A204.1 (cell line): ENCODE data around the gene SIX3.

Experiments
- FAIRE-seq: peaks from 2 replicates; lab custom pipeline; 2012; peaks lifted over from hg19 to GRCh38; lab: Jason Lieb, UNC

Gene SIX3

DNA sequence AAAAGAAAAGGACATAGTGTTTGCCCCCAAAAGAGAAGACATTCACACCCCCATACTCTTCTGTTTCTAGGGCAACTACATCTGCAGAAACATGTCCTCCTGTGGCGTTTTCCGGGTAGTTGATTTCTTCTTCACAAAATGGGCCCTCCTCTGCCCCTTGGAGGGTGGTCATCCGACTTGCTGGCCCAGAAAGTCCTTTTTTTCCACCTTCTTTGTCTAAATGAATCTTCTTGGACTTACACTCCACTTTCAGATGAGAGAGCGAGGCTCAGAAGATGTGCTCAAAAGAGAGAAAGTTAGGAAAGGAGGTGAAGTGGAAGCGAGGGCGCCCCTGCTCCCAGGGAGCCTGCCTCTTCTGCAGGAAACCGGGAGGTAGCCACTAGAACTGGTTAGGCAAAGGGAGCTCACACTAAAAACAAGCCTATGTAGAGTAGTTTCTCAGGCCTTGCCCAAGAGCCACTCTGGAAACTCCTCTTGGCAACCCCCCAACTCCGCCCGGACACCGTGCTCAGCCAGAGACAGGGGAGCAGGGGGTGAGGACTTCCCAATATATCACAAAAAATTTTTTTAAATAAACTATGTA is 10.2 kb upstream of the SIX3 start:
- FAIRE-seq = no peak

GRCh38 chr2:44932079-44932478 is 9.4 kb upstream of the SIX3 start:
- FAIRE-seq = no peak

GRCh38 chr2:44932564-44933392 is 8.7 kb upstream of the SIX3 start:
- FAIRE-seq = no peak

DNA sequence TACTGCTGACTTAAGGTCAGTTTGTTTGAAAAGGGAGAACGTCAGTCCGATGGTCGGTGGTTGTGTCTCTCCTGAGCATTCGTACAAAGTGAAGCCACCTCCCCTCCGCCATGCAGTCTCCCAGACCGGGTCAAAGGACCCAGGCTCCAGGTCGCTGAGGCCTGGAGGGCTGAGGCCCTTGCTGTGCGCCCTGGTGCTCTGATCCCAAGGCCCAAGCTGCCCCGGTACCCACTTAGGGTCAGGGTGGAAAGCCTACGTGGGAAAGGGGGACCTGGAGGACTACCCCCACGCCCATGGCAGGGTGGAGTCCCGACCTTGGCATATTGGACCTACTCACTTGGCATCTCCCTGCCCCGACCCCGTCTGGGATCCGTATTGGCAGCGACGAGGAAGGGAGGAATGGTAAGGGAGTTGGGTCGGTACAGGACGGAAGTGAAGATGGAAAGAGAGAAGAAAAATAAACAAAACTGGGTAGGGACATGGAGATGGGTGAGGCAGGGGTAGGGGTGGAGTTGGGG is 8.0 kb upstream of the SIX3 start:
- no peak for FAIRE-seq

DNA sequence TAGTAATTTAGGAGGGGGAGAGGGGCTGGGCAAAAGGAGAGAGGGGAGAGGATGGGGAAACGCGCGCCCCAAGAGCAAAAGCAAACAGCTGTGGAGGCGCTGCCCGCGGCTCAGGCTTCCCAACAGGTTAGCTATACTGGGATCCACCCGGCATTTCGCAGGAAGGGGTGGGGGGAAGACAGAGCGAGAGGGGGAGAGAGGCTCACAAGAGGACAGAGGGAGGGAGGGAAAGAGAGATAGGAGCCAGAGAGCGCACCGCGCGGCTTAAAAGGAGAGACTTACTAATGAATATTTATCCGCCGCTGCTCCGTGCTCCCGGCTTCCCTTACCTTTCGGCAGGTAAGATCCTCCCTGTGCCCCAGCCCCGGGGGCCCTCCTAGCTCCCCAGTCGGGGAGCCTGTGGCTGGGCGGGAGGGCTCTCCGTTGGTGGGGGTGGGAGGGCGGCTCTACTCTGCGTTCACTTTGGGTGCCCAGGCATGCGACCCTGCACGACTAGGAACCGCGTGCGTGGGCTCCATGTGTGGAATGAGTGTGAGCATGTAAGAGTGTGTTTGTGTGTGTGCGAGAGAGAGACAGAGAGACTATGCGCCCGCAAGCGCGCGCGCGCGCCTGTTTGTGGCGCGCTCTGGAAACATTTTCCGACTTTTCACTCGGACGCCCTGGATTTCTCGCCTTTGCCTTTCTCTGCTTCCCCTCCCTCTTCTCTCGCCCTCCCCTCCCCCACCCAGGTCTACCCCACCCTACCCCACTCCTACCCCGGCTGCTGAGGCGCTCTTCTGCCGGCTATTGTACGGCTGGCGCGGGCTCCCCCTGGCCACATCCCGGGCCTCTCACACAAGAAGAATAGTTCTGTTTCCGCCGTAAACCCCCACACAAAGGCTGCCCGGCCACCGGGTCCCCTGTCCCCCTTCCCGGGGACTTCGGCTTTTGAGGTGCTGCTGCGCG is 7.2 kb upstream of the SIX3 start:
- FAIRE-seq = no peak

DNA sequence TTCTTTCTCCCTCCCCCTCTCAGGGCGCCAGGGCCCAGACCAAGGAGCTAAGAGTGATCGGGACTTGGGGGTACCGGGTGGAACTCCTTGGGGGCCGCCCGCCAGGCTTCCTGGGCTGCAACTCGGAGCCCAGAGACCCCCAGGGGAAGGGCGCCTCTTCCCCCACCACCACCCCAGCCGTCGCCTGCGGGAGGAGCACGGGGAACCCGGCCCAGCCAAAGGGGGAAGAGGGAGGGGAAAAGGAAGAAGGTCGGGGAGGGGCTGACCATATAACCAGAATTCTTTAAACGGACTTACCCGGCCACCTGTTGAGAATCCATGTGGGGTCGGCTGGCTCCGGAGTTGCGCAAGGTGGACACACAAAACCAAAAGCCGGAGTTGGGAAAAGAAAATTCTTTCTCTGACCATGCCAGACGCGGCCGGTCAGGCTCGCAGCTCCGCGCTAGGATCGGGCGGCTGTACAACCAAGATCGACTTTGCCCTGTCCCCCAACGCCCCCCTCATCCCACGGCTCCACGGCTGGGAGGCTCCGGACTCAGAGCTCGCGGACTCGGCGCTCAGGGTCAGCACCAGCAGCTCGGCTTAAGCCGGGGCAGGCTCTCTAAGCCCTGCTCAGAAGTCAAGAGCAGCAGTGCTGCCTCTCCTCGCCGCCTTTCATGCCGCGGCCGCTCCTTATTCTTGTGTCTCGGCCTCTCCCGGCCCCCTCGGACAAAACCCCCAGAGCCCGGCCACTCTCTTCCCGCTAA is 6.3 kb upstream of the SIX3 start:
- no peak for FAIRE-seq

GRCh38 chr2:44935729-44936098 is 5.8 kb upstream of the SIX3 start:
- no peak for FAIRE-seq

- no peak for FAIRE-seq
Measured at GRCh38 chr2:44936275-44936674, 5.2 kb upstream of the SIX3 start.

DNA sequence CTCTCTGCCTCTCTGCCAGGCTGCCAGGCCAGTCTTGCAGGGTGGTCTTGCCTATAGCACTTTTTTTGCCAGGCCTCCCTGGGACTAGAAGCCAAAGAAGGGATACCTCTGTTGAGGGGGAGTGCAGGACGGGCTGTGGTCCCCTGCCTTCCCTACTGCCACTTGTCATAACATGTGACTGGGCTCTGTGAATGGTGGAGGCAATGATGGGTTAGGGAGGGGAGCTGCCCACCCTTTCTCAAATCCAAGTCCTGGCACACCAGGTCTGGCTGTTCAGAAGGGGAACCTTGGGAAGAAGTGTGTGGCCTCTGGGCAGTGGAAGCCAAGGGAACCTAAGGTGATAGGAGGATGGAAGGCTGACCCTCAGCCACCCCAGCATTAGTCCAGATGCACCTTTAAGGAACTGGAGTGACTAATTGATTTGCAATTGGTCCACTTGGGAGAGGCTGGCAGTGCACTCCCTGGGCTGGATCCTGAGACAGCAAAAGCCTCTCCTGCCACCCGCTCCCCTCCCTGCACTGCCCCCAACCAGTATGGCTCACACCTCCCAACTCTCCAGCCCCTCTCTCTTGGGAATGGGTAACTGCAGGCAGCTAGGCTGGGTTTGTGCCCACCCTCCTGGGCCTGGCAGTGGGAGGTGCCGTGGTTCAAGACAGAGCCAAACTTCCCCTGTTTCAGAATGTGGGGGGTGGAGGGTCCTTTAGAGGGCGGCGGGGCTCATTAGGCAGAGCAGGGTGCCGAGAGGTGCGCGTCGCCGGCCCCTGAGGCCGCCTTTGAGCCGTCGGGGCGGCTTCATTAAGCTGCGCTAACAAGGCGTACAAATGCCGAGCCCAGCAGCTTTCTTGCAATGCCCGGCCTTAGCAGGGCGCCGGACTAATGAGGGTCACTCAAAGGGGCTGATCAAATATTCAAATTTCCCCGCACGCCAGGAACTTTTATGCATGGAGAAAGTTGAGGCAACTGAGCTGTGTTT is 4.5 kb upstream of the SIX3 start:
- FAIRE-seq = no peak

GRCh38 chr2:44937688-44938240 is 3.7 kb upstream of the SIX3 start:
- no peak for FAIRE-seq

DNA sequence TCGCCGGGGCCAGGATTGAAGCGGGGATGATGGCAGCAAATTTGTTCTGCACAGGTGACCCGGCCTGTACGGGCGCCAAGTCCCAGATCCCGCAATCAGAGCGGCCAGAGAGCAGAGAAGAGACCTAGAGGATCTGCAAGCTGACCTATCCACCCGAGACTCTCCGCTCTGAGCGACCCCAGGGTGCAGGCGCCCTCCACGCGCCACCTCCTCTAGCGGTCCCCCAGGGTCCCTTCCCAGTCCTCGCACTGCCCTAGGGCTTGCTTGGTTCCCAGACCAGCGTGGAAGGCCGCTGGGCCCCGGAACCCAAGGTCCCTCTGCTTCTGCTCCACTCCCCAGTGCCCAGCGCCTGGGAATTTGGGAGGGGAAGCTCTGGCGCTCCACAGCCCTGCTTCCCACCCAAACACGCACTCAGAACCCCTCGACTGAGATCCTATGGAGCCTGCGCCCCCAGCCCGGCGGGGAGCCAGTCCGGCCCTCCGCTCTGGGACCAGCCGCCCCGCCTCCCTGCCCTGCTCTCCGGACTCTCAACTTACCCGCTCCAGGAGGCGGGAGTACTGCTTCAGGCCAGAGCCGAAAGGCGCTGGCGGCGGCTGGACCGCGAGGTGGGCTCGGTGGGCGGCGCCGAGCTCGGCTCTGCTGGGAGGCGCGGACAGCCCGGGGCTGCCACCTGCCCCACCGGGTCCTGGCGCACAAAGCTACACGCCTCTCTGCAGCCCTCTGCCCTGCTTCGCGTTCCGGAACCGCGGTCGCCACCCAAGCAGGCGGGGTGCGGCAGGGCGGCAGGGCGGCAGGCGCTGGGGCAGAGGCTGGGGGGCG is 3.0 kb upstream of the SIX3 start:
- no peak for FAIRE-seq

DNA sequence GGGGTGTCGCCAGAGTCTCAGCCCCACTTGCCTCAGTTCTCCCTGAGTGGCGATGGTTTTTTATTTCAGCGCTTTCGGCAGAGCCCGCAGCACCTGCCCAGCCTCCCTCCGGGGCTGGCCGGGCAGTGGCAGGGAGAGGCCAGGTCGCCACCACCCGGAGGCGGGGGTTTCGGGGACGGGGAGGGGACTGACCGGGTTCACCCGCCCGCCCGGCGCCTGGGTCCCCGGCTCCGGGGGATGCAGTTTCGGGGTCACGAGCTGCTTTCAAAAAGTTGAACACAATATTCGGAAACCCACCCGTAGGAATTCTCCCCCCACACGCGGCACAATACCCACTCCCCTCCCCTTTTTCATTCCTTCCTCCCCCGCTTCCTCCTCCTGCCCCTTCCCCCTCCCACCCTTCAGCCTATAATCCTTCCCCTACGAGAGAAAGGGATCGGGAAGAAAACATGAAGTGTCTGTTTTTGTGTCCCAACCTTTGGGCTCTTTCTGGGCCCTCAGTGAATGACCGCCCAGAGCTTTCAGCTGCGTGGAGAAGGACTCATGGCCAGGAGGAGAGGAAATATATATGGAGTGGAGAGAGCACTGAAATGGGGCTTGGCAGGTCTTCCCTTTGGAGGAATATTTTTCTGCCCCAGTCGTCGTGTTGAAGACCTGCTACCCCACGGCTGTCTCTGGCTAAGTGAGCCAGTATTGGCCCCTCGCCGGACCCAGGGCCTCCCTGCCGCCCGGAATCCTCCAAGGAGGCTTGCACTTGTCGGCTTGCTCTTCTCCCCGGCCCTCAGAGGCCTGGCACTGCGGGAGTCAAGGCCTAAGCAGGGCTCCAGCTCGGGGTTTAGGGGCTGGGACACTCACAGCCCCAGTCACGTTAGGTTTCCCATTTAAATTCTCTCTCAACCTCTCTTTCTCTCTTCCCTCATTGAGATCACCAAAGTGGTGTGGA is 2.1 kb upstream of the SIX3 start:
- no peak for FAIRE-seq

- FAIRE-seq = no peak
Measured at GRCh38 chr2:44940049-44940494, 1.4 kb upstream of the SIX3 start.

DNA sequence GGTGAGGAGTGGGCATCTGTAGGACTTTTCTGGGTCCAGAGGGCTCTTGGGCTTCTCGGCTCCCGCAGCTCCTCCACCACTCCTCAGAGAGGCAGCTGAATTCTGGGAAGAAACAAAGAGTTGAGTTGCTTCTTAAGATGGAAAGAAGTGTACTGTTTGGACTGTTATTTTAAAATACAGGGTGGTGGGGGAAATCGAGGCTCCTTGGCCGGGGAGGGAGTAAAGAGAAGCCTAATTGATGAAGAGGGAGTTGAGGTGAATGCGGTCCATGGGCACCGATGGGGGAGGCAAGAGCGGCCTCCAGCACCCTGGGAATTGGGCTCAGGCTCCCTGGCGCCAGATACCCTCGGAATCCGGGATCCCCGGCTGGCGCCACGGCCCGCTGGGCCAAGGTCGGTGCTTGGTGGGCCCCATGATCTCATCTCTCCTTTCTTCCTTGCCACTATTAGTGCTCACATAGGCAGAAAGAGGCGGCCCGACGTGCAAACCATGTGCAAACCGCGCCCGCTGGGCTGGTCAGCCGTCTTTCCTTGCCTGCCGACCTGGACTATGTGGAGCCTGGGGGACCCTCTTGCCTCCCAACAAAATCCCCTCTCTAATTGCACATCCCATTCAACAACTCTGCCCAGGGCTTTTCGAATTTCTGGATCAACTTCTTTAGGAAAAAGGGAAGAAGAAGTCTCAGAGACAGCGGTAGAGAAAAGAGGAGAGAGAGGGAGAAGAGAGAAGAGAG is 604 bp upstream of the SIX3 start:
- FAIRE-seq = no peak

DNA sequence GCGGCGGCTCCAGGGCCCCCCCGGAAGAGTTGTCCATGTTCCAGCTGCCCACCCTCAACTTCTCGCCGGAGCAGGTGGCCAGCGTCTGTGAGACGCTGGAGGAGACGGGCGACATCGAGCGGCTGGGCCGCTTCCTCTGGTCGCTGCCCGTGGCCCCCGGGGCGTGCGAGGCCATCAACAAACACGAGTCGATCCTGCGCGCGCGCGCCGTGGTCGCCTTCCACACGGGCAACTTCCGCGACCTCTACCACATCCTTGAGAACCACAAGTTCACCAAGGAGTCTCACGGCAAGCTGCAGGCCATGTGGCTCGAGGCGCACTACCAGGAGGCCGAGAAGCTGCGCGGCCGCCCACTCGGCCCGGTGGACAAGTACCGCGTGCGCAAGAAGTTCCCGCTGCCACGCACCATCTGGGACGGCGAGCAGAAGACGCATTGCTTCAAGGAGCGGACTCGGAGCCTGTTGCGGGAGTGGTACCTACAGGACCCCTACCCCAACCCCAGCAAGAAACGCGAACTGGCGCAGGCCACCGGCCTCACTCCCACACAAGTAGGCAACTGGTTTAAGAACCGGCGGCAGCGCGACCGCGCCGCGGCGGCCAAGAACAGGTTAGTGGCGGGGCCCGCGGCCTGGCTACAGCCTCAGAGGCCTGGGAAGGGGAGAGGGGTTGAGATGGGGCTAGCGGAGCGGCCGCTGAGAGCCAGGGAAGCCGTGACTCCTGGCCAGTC is 965 bp downstream of the SIX3 start:
- no peak for FAIRE-seq

DNA sequence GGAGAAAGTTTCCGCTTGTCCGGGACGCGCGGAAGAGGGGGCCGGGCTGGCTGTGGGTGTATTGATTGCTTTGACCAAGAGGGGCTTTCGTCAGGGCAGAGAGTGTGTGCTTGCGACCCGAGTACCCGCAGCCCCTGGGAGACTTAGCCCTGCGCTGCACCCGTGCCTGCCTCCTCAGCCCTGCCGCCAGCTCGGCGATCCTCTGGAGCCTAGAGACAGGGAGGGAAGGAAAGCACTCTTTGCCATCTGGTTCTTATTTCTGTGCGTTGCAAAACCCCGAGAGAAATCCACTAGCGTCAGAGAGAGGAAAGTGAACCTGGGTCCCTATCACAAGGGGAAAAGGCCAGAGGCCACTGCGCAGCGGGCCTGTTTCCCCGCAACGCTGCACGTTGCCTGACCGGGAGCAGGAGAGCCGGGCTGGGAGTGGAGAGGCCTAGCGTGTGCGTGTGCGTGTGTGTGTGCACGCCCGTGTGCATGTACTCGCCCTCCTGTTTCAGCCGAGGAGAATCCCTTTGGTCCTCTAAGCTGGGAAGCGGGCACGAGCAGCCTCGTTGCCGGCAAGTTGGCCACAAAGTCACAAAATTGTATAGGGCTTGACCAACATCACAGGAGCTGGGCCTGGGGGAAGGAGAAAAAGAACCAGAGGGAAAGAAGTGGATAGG is 1.7 kb downstream of the SIX3 start:
- FAIRE-seq = no peak
